Loucy (cell line): ENCODE data around the gene FIGN.
A peak's percentile ranks its signal among the peaks of the same experiment; 100 is the strongest.

Source experiments
- H2AFZ ChIP-seq: fragments of 200-600 bp; sonication (generic); 2 replicates; pipeline ENCODE4 v1.6.0; 2016; ENCODE audit warnings: antibody characterized with exemption, mild to moderate bottlenecking, low read length, moderate library complexity
- H3F3A ChIP-seq: fragments of 200-600 bp; 2 replicates; pipeline ENCODE4 v1.6.0; 2016; ENCODE audit warnings: antibody characterized with exemption, low read depth, mild to moderate bottlenecking
- H3K27me3 ChIP-seq: fragments of 200-600 bp; sonication (generic); 2 replicates; pipeline ENCODE4 v1.6.1; 2014; ENCODE audit warnings: low read length, mild to moderate bottlenecking; ENCODE audit not compliant: insufficient read depth, poor library complexity, severe bottlenecking
- H3K36me3 ChIP-seq: fragments of 200-600 bp; sonication (generic); 2 replicates; pipeline ENCODE4 v1.6.1; 2016; ENCODE audit warnings: low read length; ENCODE audit not compliant: insufficient read depth
- H3K4me1 ChIP-seq: fragments of 200-600 bp; sonication (generic); 2 replicates; pipeline ENCODE4 v1.5.1; 2014; ENCODE audit warnings: low read length, mild to moderate bottlenecking; ENCODE audit not compliant: insufficient read depth, poor library complexity, severe bottlenecking
- H3K4me2 ChIP-seq: fragments of 200-600 bp; sonication (generic); 2 replicates; pipeline ENCODE4 v1.6.0; 2014; ENCODE audit warnings: antibody characterized with exemption, low read length, low read depth, mild to moderate bottlenecking; ENCODE audit not compliant: poor library complexity, severe bottlenecking
- H3K4me3 ChIP-seq: fragments of 200-600 bp; sonication (generic); 2 replicates; pipeline ENCODE4 v1.5.1; 2014; ENCODE audit warnings: low read length, mild to moderate bottlenecking, mixed read lengths; ENCODE audit not compliant: poor library complexity, severe bottlenecking
- H3K79me2 ChIP-seq: fragments of 200-600 bp; sonication (generic); 2 replicates; pipeline ENCODE4 v1.6.1; 2014; ENCODE audit warnings: low read length; ENCODE audit not compliant: insufficient read depth
- H3K9ac ChIP-seq: fragments of 200-600 bp; sonication (generic); 2 replicates; pipeline ENCODE4 v1.6.0; 2014; ENCODE audit warnings: mild to moderate bottlenecking, low read depth, low read length, moderate library complexity; ENCODE audit not compliant: poor library complexity, severe bottlenecking
- H3K9me2 ChIP-seq: fragments of 200-600 bp; sonication (generic); replicated peaks from 2 replicates; pipeline ENCODE4 v1.6.1; 2016; ENCODE audit warnings: low read depth, low read length, mixed read lengths
- H3K9me3 ChIP-seq: fragments of 200-600 bp; sonication (generic); 2 replicates; pipeline ENCODE4 v1.6.1; 2014; ENCODE audit warnings: mild to moderate bottlenecking, antibody characterized with exemption, low read length, low read depth; ENCODE audit not compliant: insufficient read depth
- H4K20me1 ChIP-seq: fragments of 200-600 bp; sonication (generic); 2 replicates; pipeline ENCODE4 v1.6.0; 2014; ENCODE audit warnings: antibody characterized with exemption, low read length, mild to moderate bottlenecking; ENCODE audit not compliant: insufficient read depth, poor library complexity, severe bottlenecking
- CTCF ChIP-seq: fragments of 200-600 bp; sonication (generic); conservative IDR thresholded peaks from 2 replicates; pipeline ENCODE4 v1.5.1; 2014; ENCODE audit warnings: mild to moderate bottlenecking, antibody characterized with exemption, low read length
- EZH2phosphoT487 ChIP-seq: fragments of 200-600 bp; IDR thresholded peaks from 2 replicates; pipeline ENCODE4 v1.6.1; 2018; ENCODE audit warnings: antibody characterized with exemption, mild to moderate bottlenecking, moderate library complexity, borderline replicate concordance

The FIGN gene

DNA sequence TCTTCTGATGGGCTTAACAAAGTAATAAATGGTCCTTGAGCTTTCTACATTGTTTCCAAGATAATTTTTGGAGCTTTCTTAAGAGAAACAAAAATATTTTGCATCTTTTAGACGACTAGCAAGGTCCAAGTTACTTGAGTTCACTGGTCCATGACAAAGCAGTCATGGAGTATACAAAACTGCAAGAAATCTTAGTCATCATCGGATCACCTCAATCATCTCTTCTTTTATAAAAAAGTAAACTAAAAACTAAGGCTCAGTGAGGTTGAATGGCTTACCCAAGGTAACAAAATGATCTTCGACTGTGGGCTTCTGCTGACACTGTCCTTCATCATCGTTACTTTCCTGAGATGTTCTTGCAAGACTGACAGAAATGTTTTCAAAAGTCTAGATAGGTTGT, 11.9 kb downstream of the FIGN start:
- Histone ChIP-seq H3K79me2 (no peaks in the 10 kb centered on the region), H3K4me3 (no peak overlapping the region), H4K20me1 (no peaks in the 10 kb centered on the region)

GRCh38 chr2:163723348-163723747, 12.5 kb downstream of the FIGN start:
- Histone ChIP-seq H3K4me1 (no peaks in the 10 kb centered on the region), H3K9ac (no peak overlapping the region), H3K27me3 (no peaks in the 10 kb centered on the region), H3K4me3 (no peak overlapping the region), H3K79me2 (no peaks in the 10 kb centered on the region), H3K9me2 (no peaks in the 10 kb centered on the region), H3F3A (no peaks in the 10 kb centered on the region), H3K4me2 (no peak overlapping the region), H3K9me3 (no peaks in the 10 kb centered on the region), H3K36me3 (no peaks in the 10 kb centered on the region), H4K20me1 (no peaks in the 10 kb centered on the region), H2AFZ (no peak overlapping the region)
- TF ChIP-seq CTCF (no peak), EZH2phosphoT487 (no peak)

More for the DNA sequence above, 11.9 kb downstream of the FIGN start:
- Histone ChIP-seq H3K4me2 (no peak overlapping the region), H3K9me3 (no peaks in the 10 kb centered on the region), H3K9me2 (no peaks in the 10 kb centered on the region), H3K36me3 (no peaks in the 10 kb centered on the region), H3K4me1 (no peaks in the 10 kb centered on the region), H3K27me3 (no peaks in the 10 kb centered on the region), H3K9ac (no peak overlapping the region), H2AFZ (0 out of 2 replicates have a peak overlapping the region, but pooled peaks have one; percentile 30), H3F3A (no peaks in the 10 kb centered on the region)
- no peak for TF ChIP-seq CTCF
- TF ChIP-seq EZH2phosphoT487: no peak

DNA sequence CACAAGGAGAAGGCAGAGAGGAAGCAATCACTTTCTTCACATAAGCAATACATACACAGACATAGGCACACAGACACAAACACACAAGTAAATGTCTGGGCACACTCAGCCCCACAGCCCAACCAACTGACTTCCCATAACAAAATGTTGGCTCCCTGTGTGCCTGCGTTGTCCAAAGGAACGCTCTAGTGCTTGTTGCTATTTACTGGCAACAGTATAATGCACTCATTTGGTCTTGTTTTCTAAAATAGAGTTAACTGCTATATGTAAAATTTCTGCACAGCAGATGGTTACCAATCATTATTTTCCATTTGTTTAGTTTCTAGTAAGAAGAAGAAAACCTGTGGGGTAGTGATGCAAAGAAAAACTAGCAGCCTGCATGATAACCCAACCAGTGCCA, 16.5 kb downstream of the FIGN start:
- no peaks in the 10 kb centered on the region for H3K9me2 ChIP-seq
- no peak overlapping the region for H3K4me2 ChIP-seq
- no peaks in the 10 kb centered on the region for H3K9me3 ChIP-seq
- H3F3A ChIP-seq: no peaks in the 10 kb centered on the region
- H3K4me1 ChIP-seq: no peaks in the 10 kb centered on the region
- TF ChIP-seq EZH2phosphoT487 (no peak), CTCF (no peak)
- no peak overlapping the region for H2AFZ ChIP-seq
- H4K20me1 ChIP-seq: no peaks in the 10 kb centered on the region
- H3K27me3 ChIP-seq: no peaks in the 10 kb centered on the region
- no peaks in the 10 kb centered on the region for H3K36me3 ChIP-seq
- no peak overlapping the region for H3K4me3 ChIP-seq
- no peak overlapping the region for H3K9ac ChIP-seq
- no peaks in the 10 kb centered on the region for H3K79me2 ChIP-seq
